ENCODE results near the gene LPIN3. TPM values are rescaled to one million over a fixed set of nuclear protein-coding genes. Genes with fewer than 3 reads are reported as not detected.

LPIN3 gene
- total and polyA plus RNA-seq, 12 donors, result 11.1 to 45.5 (median 18.2) TPM

GRCh38 chr20:41406896-41407444 lies 66.3 kb downstream of the LPIN3 start:
- intact Hi-C loops (cut with DNase I), result loop anchor here in 2 of 10 donors (10.0 kb wide), 2 partner anchors 232 to 272 kb away; partner anchors contain the start of gene PLCG1 (in 1 of the 2)
- no peak for ATAC-seq
- Histone ChIP-seq H3K4me3 (no peak overlapping the region), H3K36me3 (peaks cover 0 to 90% (median 21%) of the 10 kb centered on the region in 9 donors), H3K9me3 (no peaks in the 10 kb centered on the region), H3K27ac (peak overlapping the region in 4 of 10 donors; percentile 5 to 61 (median 30)), H3K4me1 (peaks cover 0 to 65% (median 51%) of the 10 kb centered on the region in 9 donors), H3K27me3 (no peaks in the 10 kb centered on the region)
- WGBS, 2 donors, result 89 to 94% methylated on average over 7 of the region's 7 CpGs
- no peak for DNase-seq
- TF ChIP-seq CTCF (IDR thresholded peaks at IDR 0.05), result no peak

GRCh38 chr20:41407607-41408006 lies 67.0 kb downstream of the LPIN3 start:
- no peak for DNase-seq
- intact Hi-C loops (cut with DNase I), result loop anchor here in 2 of 10 donors (10.0 kb wide), 2 partner anchors 233 to 273 kb away; partner anchors contain the start of gene PLCG1 (in 1 of the 2)
- no peak for ATAC-seq
- Histone ChIP-seq H3K36me3 (peaks cover 0 to 92% (median 21%) of the 10 kb centered on the region in 9 donors), H3K4me3 (no peak overlapping the region), H3K9me3 (no peaks in the 10 kb centered on the region), H3K27me3 (no peaks in the 10 kb centered on the region), H3K4me1 (peaks cover 0 to 69% (median 55%) of the 10 kb centered on the region in 9 donors), H3K27ac (peak overlapping the region in 1 of 10 donors; percentile 37)
- no peak for TF ChIP-seq CTCF (IDR thresholded peaks at IDR 0.05)
- WGBS, 2 donors, result 72 to 81% methylated on average over 10 of the region's 10 CpGs

- H3K36me3 ChIP-seq, result peaks cover 0 to 93% (median 24%) of the 10 kb centered on the region in 9 donors
- WGBS, 2 donors, result 67 to 75% methylated on average over 5 of the region's 5 CpGs
- DNase-seq (no peak), ATAC-seq (no peak)
- H3K9me3 ChIP-seq, result no peaks in the 10 kb centered on the region
- H3K27me3 ChIP-seq, result no peaks in the 10 kb centered on the region
- TF ChIP-seq CTCF (IDR thresholded peaks at IDR 0.05), result no peak
- intact Hi-C loops (cut with DNase I), result loop anchor here in 2 of 10 donors (10.0 kb wide), 2 partner anchors 233 to 273 kb away; partner anchors contain the start of gene PLCG1 (in 1 of the 2)
- peaks cover 0 to 74% (median 55%) of the 10 kb centered on the region in 9 donors for H3K4me1 ChIP-seq
- H3K4me3 ChIP-seq, result no peak overlapping the region
- peak overlapping the region in 3 of 10 donors; percentile 26 to 92 (median 43) for H3K27ac ChIP-seq
Observed at GRCh38 chr20:41408156-41408794, 67.7 kb downstream of the LPIN3 start.

- 44 to 59% methylated on average over 9 of the region's 9 CpGs for WGBS, 2 donors
- DNase-seq (no peak), ATAC-seq (peak in 6 of 8 donors; percentile 14 to 51 (median 36))
- no peak overlapping the region for H3K4me3 ChIP-seq
- TF ChIP-seq CTCF (IDR thresholded peaks at IDR 0.05), result no peak
- intact Hi-C loops (cut with DNase I), result loop anchor here in 2 of 10 donors (10.0 kb wide), 2 partner anchors 234 to 274 kb away; partner anchors contain the start of gene PLCG1 (in 1 of the 2)
- H3K36me3 ChIP-seq, result peaks cover 0 to 93% (median 27%) of the 10 kb centered on the region in 9 donors
- peaks cover 0 to 75% (median 51%) of the 10 kb centered on the region in 9 donors for H3K4me1 ChIP-seq
- peak overlapping the region in 4 of 10 donors; percentile 26 to 92 (median 40) for H3K27ac ChIP-seq
- no peaks in the 10 kb centered on the region for H3K27me3 ChIP-seq
- no peaks in the 10 kb centered on the region for H3K9me3 ChIP-seq
Observed at GRCh38 chr20:41408986-41409385, 68.4 kb downstream of the LPIN3 start.

Other genes starting within 250 kb of the LPIN3 start
- 10 to 100 TPM; 36.6 to 63.6 (median 47.9) TPM for gene PLCG1, start 203.3 kb upstream of the LPIN3 start, total RNA-seq
- gene PLCG1, start 203.3 kb upstream of the LPIN3 start, polyA plus RNA-seq, result 10 to 100 TPM; 38.8 to 81.7 TPM
- 10 to 100 TPM; 26.2 to 51.8 (median 31.0) TPM for gene ZHX3, start 23.1 kb upstream of the LPIN3 start, total RNA-seq
- gene ZHX3, start 23.1 kb upstream of the LPIN3 start, polyA plus RNA-seq, result 10 to 100 TPM in 1 of 2 donors, 1 to 10 TPM in 1; 6.5 to 20.6 TPM
- 1 to 10 TPM in 8 of 10 donors, under 1 TPM in 2; 0.20 to 5.3 (median 2.8) TPM for gene EMILIN3, start 26.0 kb downstream of the LPIN3 start, total RNA-seq
- gene EMILIN3, start 26.0 kb downstream of the LPIN3 start, polyA plus RNA-seq, result 1 to 10 TPM; 2.1 to 6.4 TPM